HG02642 (cell line): ENCODE data around the gene SLC24A4.
A peak's percentile ranks its signal among the peaks of the same experiment; 100 is the strongest.

Experiments used
- ATAC-seq: cut with Tn5 transposase; IDR thresholded peaks from one replicate; pipeline ENCODE4 v1.9.1; 2021; ENCODE audit warnings: mild to moderate bottlenecking; ENCODE audit not compliant: unreplicated experiment, poor library complexity

Gene SLC24A4

GRCh38 chr14:92513966-92514843 lies 191.2 kb downstream of the SLC24A4 start:
- ATAC-seq = peak; percentile 41

- ATAC-seq = no peak
These were observed 192.0 kb downstream of the SLC24A4 start for GRCh38 chr14:92514844-92515514.

- no peak for ATAC-seq
These were observed 192.8 kb downstream of the SLC24A4 start for GRCh38 chr14:92515546-92516343.

GRCh38 chr14:92516344-92516965 lies 193.5 kb downstream of the SLC24A4 start:
- ATAC-seq = no peak

- ATAC-seq = no peak
These were observed 194.1 kb downstream of the SLC24A4 start for GRCh38 chr14:92516966-92517506.

GRCh38 chr14:92517761-92518160 lies 194.8 kb downstream of the SLC24A4 start:
- no peak for ATAC-seq

- ATAC-seq = no peak
These were observed 196.5 kb downstream of the SLC24A4 start for GRCh38 chr14:92519246-92520101.

- no peak for ATAC-seq
These were observed 197.4 kb downstream of the SLC24A4 start for GRCh38 chr14:92520102-92521057.

GRCh38 chr14:92521058-92521415 lies 198.1 kb downstream of the SLC24A4 start:
- no peak for ATAC-seq

- no peak for ATAC-seq
These were observed 200.8 kb downstream of the SLC24A4 start for GRCh38 chr14:92523752-92524151.

- ATAC-seq = no peak
These were observed 201.7 kb downstream of the SLC24A4 start for GRCh38 chr14:92524602-92525185.

GRCh38 chr14:92525322-92526095 lies 202.5 kb downstream of the SLC24A4 start:
- ATAC-seq = no peak

- ATAC-seq = no peak
These were observed 204.8 kb downstream of the SLC24A4 start for GRCh38 chr14:92527721-92528120.

- no peak for ATAC-seq
These were observed 205.6 kb downstream of the SLC24A4 start for GRCh38 chr14:92528486-92529100.

- no peak for ATAC-seq
These were observed 206.9 kb downstream of the SLC24A4 start for GRCh38 chr14:92529903-92530302.

GRCh38 chr14:92531106-92531873 lies 208.3 kb downstream of the SLC24A4 start:
- ATAC-seq = no peak
